ENCODE results near the gene SEMA6A.

The SEMA6A gene

DNA sequence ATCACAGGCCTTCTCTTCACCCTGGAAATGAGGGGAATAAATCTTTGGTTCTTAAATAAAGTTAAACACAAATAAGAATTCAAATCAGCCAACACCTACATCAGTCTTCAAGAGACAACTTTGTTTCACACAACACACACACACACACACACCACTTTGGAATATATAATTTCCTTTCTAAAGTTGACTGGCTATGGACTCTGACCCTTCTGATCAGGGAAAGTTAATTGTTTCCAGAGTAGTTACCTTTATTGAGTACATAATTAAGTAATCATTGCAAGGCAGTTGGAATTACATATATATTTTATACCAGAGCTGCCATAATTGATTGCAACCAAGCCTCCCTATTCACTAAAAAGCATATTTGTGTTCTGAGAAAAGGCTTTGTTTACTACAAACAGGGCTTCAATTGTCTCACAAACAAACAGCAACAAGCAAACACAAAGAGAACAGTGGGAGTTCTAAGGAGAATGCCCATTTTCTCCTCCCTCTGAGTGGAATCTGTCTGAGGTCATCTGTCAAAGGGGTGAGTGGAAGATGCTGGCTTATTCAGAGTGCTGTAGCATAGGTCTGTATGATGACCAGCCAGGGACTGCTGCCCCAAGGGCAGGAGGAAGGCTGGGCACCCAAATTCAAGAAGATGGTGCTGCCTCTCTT lies 136.6 kb downstream of the SEMA6A start:
- no peak for DNase-seq (ENCODE audit: low read depth in 2 of 2)

DNA sequence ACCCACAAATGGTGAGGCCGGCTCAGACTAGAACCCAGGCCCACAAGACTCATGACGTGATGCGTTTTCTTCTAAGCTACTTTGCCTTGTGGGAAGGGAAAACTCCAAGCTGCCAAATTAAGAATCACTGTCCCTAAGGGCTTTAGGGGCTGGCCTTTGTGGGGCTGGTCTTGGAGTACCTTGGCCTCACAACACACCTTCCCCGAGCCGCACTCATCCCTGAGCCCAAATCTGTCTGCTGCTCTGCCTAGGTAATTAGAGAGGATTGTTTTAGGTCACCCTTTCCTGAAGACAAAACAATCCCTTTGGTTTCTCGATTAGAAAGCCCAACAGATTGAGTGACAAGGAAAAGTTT lies 137.3 kb downstream of the SEMA6A start:
- DNase-seq (ENCODE audit: low read depth in 2 of 2), result no peak

DNA sequence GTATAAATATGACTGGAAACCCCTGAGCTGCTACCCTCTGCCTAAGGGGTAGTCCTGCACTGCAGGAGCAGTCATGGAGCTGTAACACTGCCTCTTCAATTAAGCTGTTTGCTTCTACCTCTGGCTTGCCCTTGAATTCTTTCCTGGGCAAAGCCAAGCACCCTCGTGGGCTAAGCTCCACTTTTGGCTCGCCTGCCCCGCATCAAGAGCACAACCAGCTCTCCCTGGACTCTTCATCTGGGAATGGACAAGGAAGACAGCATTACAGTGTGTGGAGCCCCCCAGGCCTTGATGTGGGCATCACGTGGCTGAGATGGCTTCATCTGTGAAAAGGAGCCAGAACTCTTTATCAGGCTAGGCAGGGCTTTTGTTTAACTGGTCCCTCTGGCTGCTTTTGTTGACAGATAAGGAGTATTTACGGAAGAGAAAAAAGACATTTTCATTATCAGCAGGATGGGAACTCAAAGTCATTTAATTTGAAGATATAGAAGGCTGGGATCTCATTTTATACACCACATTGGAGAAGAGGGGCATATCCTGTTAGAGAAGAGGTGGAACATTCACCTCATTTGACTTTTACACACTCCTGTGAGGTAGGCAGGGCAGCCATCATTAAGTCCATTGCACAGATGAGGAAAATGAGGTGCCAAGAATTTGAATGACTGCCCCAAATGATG lies 137.8 kb downstream of the SEMA6A start:
- no peak for DNase-seq (ENCODE audit: low read depth in 2 of 2)

DNA sequence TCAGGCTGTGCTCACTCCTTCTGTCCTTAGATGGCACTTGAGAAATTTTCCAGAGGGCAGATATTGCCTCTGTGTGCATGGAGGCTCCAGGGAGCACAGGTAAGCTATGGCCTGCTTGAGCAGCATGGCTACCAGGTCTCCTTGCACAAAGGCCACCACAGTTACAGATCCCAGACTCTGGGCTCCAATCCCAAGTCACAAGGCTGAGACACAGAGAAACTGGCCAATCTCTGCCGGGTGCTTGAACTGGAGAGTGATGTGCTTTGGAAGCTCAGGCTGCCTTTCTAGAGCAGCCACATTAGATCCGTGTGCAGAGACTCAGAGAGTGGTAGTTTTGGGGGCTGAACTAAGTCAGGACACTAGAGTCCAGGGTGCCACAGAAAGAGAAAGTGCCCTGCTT lies 145.7 kb downstream of the SEMA6A start:
- no peak for DNase-seq (ENCODE audit: low read depth in 2 of 2)

DNA sequence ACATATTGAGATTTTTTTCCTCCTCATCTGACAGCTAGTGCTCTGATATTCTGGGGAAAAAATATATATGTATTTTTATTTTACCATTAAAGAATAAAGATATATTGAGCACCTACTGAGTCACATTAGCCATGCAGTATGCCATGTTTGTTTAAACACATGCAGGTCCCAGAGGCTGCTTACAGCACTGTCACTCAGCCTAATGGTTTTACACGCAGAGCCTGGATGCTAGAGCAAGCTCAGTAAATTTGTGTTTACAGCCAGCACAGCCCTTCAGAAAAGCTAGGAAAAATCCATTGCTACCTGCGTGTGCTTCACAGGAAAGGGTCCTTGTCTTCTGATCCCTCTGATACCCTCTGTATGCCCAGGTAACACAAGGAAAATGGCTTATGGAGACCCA lies 146.2 kb downstream of the SEMA6A start:
- no peak for DNase-seq (ENCODE audit: low read depth in 2 of 2)

DNA sequence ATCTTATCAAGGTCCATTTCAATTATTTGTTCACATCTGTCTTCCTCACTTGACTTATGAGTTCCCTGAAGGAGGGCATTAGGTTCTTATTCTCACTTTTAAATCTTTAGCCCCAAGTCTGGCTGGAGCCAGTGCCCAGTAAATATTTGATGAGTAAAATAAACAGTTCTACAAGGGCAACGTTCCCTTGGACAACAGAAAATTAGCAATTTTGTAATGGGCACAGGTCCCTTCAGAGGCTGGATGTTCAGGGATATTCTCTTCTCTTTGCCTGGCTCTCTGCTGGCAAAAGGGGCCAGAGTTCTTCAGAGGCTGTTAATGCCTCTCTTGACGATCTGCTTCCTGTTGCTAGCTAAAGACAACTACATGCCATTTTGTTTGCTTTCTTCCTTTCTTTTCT lies 149.7 kb downstream of the SEMA6A start:
- DNase-seq (ENCODE audit: low read depth in 2 of 2), result no peak

DNA sequence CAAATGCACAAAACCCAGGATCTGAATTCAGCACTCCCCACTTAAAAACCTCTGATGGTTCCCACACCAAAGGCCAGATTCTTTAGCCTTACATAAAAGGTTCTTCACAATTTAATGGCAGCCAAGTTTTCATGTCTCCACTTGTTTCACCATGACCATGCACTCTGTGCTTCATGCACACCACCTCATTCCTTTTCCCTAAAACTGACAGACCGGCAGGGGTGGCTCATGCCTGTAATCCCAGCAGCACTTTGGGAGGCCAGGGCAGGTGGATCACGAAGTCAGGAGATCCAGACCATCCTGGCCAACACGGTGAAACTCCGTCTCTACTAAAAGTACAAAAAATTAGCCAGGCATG lies 150.4 kb downstream of the SEMA6A start:
- DNase-seq (ENCODE audit: low read depth in 2 of 2), result no peak

DNA sequence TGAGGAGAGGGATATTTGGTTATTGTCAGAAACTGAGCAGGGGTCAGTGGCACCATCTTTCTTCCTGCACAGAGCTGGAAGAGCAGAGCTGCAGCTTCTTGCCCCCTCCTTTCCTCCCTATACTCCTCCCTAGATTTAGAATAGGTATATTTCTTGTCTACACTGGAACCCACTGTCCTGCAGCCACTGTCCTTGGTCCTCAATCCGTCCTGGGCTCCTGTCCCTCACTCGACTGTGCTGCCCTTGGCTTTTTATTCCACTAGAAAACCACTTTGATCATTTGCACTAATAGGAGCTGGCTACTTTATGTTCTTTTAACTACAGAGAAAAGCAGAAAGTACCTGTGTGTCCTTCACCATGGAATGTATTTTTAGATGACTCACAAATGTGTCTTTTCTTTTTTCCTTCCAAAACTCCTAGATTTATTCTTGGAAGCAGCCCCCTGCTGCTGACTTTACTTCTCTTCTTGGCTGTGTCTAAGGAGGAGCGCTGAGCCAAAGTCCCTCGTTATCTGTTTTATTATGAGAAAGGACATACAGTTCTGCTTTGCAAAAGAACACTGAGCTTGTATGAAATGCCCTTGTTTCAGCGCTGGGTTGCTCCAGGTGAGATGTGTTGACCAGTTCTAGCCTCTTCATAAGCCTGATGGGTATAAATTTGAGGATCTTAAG lies 150.9 kb downstream of the SEMA6A start:
- DNase-seq (ENCODE audit: low read depth in 2 of 2), result no peak

DNA sequence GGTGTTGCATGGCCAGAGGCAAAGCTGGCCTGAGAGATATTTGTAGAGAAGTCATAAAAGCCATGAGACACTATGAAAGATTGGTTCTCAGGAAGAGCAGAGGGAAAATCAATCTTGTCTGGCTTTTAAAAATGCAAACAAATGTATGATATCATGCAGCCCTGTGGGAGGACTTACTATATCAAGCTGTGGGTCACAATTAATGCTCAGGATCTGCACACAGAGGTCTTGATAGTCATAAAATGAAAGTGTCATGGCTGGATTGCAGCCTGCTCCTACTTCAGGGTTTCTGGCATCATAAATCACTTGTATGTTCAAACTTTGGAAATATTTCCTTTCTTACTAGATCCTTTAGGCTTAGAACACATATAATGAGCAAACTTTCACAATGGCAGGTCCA lies 151.5 kb downstream of the SEMA6A start:
- no peak for DNase-seq (ENCODE audit: low read depth in 2 of 2)

DNA sequence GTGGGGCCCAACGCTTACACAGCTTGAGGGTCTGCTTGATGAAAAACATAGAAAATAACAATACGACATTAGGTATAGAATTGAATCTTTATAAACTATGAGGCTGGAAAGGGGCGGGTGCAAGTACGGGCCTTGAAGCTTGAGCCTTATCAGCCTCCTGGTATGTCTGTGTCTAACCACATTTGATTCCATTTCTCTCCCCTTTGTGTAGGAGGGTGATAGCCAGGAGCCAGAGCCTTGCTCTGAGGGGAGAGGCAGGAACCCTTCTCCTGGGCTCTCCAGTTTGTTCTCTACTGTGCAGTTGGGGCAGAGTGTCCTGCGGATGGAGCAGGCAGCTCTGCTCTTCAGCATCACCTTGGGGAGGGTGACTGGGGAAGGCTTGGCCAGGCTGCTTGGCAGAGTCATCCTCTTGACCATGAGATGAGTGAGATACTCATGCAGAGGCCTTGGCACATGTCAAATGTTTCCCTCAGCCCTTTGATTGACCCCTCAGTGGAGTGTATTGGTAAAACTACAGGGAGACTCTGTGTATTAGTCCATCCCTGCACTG lies 153.5 kb downstream of the SEMA6A start:
- no peak for DNase-seq (ENCODE audit: low read depth in 2 of 2)

DNA sequence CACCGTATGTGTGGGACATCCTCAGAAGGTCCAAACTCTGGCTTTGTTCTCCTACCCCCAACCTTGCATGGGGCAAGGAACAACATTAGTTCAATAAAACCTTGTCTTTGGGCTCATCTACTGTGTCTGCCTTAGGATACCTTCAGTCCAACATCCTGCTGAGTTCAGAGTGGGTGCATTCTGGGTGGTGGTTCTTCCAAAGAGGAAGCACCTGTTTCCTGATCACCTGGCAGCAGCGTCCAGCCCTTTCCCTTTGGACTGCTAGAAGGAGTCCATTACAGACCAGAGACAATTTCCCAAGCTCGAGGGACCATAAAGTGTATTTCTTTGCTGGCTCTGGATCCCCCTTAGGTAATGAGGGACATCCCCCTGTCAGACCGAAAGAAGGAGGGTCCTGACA lies 154.1 kb downstream of the SEMA6A start:
- no peak for DNase-seq (ENCODE audit: low read depth in 2 of 2)

DNA sequence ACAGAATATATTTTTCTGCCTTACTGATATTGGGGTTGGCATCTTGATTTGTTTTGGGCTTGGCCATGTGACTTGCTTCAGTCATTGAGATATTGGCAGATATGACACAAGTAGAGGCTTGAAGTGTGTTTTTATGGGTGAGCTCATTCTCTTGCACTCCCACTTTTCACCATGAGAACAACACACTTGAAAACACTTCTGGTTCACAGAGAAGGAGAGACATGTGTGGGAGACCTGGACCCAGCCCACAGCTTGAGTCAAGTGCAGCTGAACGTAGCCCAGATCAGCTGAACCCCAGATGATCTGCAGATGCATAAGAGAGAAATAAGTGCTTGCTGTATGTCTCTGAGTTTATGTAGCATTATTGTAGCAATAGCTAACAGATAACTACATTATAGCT lies 155.4 kb downstream of the SEMA6A start:
- DNase-seq (ENCODE audit: low read depth in 2 of 2), result no peak

DNA sequence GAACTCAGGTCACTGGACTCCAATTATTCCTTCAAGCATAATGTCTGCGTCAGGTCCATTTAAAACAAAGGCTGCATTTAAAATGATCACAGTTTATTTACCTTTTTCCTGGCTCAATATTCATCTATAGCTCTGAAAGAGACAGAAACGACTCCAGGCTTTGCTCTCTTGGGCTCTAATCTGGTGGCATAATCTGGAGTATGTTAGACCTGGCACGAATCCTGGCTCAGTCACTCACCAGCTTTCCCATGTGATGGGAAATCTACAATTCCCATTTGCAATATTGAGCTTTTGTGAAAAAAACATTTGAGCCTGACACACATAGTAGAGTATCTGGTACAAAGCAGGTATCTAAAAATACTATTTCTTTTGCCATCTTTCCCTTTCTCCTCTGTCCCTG lies 155.8 kb downstream of the SEMA6A start:
- DNase-seq (ENCODE audit: low read depth in 2 of 2), result no peak

DNA sequence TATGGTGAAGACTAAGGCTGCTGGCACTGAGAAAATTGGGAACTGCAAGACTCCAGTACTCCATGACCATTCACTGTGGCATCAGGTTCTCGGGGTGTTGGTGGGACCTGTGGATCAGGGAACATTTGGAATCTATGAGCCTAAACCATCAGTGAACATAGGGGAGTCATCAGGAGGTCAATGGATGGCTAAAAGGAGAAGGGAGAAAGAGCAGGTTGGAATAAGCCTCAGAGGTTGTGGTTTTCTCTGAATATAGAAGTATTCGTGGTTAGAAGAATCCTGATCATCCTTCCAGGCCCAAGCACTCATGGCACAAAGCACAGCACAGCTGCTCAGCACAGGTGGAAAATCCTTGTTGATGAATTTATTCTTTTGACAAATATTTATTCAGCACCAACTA lies 156.6 kb downstream of the SEMA6A start:
- no peak for DNase-seq (ENCODE audit: low read depth in 2 of 2)

DNA sequence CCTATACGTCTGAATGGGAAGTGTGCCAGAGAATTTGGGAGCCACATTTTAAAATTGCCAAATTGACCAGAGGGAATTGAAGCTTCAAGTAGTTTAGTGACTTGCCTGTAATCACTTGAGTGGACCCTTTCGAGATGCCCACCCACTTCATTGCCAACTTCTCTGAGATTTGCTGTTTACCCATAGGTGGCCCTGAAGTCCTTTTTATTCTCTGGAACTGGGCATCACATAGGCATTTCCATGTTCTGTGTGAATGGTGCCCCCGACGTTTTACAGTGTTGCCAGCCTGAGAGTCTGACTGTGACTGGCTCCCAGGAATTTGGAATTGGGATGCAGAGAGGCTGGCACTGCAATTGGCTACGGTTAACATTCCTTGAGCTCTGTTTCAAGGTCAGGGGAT lies 158.6 kb downstream of the SEMA6A start:
- no peak for DNase-seq (ENCODE audit: low read depth in 2 of 2)

DNA sequence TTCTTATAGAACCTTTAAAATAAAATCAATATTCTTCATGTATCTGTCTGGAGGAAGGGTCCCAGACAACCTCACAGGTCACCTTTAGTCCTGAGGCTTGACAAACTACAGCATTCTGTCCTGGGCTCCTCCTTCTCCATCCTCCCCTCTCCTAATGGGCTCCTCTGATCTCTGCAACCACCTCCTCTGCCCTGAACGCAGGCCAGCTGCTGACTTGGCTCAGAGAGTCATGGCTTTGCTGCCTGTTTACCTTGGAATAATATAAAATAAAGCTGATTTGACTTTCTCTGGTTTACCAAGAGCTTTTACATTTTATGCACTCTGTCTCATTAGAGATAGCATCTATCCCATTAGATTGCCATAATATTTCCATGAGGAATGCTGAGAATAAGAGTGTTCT lies 159.4 kb downstream of the SEMA6A start:
- no peak for DNase-seq (ENCODE audit: low read depth in 2 of 2)

DNA sequence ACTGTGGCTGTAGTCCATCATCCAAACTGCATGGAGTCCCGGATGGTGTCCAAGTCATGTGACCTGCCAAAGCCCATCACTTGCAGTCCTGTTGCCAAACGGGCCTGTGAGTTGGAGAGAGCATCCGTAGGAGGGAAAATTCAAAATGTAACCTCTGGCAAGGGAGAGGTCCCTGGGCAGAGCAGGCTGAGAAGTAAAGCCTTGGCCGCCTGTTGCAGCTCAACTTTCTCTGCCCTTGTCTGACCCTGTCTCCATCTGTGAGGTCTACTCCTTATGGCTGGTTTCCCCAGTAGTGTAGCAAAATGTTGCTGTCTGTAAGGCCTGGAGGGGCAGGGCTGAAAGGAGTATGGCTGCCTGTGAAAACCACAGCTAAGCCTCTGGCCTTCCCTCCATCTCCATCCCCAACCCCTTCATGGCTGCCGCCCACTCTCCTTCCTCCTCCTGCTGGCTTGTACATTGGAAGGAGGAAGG lies 163.5 kb downstream of the SEMA6A start:
- DNase-seq (ENCODE audit: low read depth in 2 of 2), result no peak

DNA sequence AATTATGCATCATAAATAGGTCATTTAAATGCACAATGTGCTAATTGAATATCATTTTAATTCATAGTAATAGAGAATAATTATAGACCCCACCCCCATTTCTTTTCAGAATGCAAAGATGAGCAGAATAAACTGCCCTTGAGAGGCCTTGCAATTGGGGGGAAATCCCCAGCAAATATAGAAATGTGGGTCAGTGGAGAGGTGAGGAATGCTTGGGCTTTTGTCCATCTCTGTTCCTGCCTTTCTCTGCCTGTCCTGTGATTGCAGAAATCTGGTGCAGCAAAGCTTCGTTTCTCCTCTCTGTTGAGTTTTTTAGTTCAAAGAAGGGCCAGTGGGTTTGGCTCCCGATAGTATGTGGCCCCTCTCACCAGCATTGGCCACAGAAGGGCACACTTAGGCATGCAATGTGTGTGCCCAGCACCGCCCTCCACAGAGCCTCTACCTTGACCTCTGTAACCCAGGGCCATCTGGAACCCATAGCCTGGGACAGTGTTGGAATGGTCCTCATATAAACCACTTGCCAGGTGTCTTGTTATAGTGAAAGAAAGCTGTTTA lies 164.2 kb downstream of the SEMA6A start:
- DNase-seq (ENCODE audit: low read depth in 2 of 2), result no peak

DNA sequence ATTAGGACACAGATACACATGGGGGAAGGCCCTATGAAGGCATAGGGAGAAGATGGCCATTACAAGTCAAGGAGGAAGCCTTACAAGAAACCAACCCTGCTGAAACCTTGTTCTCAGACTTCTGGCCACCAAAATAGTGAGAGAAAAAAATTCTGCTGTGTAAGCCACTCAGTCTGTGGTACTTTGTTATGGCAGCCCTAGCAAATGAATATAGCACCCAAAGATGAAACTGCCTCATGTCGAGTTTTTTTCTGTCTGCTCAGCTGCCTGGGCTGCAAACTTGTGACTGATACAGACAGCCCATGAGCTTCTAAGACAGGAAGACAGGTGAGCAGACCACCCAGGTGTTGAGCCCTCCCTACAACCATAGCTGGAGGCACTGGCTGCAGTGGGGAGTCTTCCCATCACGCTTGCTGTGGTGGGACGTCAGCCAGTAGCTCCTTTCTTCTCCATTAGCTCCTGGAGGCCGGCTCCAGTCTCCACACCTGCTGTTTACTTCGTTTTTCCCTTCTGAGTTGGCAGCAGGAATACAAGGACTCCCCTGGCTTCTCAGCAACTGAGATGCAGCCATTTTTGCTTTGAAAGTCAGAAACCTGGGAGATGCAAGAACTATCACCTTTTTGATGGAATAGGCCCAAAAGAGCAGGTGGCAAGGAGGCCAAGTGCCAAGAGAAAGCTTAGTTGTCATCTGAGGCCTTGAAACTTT lies 164.9 kb downstream of the SEMA6A start:
- no peak for DNase-seq (ENCODE audit: low read depth in 2 of 2)

DNA sequence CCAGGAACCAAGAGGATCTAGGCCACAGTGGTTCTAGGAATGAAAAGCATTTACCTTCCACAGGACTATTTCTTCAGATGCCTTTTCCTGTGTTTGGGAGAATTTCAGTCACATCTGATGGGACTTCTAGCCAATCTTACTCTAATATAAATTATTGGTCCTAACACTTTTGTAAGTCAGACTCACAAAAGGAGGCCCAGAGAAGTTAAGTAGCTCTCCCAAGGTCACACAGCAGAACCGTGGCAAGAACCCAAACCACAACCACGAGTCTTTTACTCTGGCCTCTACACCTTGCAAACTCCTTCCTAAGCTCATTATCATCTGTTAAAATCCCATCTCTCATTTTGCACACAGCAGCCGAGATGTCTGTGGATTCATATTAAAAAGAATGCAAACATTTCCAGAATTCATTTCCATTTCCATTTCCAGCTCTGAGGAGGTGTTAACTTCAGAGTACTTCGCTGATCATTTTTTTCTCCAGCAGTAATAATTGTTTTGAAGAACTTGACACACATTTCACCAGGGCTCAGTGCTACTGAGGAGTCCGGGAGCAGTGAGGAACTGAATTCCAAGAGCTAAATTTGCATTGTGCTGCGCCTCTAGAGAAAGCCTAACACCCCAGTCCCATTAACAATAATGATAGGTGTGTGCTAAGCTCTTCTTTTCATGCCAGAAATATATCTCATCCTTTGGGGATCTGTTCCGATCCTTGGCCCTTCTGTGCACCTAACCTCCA lies 168.1 kb downstream of the SEMA6A start:
- DNase-seq (ENCODE audit: low read depth in 2 of 2), result no peak

DNA sequence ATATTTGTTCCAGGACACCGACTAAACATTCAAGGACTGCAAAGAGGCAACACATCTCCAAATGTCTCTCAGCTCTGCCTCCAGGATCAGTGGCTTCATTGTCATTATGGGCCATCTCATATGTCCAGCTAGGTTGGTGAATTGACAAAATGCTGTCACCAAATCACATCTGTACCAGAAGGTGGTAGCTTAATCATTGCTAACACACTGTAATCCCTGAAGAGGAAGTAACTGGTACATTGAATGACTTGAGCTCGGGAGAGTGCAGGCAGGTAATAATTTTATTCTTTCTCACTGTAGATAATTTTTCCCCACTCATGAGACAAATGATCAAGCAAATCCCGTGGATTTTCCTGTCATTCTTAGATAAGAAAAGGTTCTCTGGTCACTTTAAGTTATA lies 169.8 kb downstream of the SEMA6A start:
- DNase-seq (ENCODE audit: low read depth in 2 of 2), result no peak

All from activated CD4-positive, alpha-beta T cell treated with anti-CD3 and anti-CD28 coated beads for 24 hours (primary cell).